Activated CD8-positive, alpha-beta memory T cell treated with anti-CD3 and anti-CD28 coated beads for 48 hours (primary cell): ENCODE measurements around the gene CYB561D2.
A peak's percentile ranks its signal among the peaks of the same experiment; 100 is the strongest.

Experiments
- DNase-seq, 3 experiments: peaks; one replicate each; pipeline ENCODE4 v3.0.0-alpha.2; 2020; ENCODE audit warnings: low read depth in 2 of 3, low spot score in 2 of 3

The CYB561D2 gene

GRCh38 chr3:50365080-50365841 is 14.6 kb downstream of the CYB561D2 start:
- DNase-seq = peak; percentile 75 to 86 (median 78)

GRCh38 chr3:50365842-50366220 is 15.2 kb downstream of the CYB561D2 start:
- no peak for DNase-seq

- no peak for DNase-seq
Observed at GRCh38 chr3:50369012-50369670, 18.5 kb downstream of the CYB561D2 start.

- DNase-seq = no peak
Observed at GRCh38 chr3:50370594-50370993, 19.9 kb downstream of the CYB561D2 start.

- DNase-seq = no peak
Observed at GRCh38 chr3:50371133-50371685, 20.5 kb downstream of the CYB561D2 start.

GRCh38 chr3:50372349-50372748 is 21.7 kb downstream of the CYB561D2 start:
- DNase-seq = no peak

- no peak for DNase-seq
Observed at GRCh38 chr3:50373146-50374051, 22.7 kb downstream of the CYB561D2 start.

- no peak for DNase-seq
Observed at GRCh38 chr3:50374363-50375257, 23.9 kb downstream of the CYB561D2 start.

- DNase-seq = no peak
Observed at GRCh38 chr3:50375258-50375931, 24.7 kb downstream of the CYB561D2 start.

GRCh38 chr3:50378024-50378423 is 27.4 kb downstream of the CYB561D2 start:
- DNase-seq = no peak

GRCh38 chr3:50378757-50379156 is 28.1 kb downstream of the CYB561D2 start:
- DNase-seq = no peak

GRCh38 chr3:50380405-50381085 is 29.9 kb downstream of the CYB561D2 start:
- no peak for DNase-seq

GRCh38 chr3:50381383-50381782 is 30.7 kb downstream of the CYB561D2 start:
- no peak for DNase-seq

- no peak for DNase-seq
Observed at GRCh38 chr3:50382722-50383121, 32.1 kb downstream of the CYB561D2 start.

- DNase-seq = no peak
Observed at GRCh38 chr3:50383750-50384149, 33.1 kb downstream of the CYB561D2 start.

GRCh38 chr3:50385754-50386153 is 35.1 kb downstream of the CYB561D2 start:
- DNase-seq = no peak

GRCh38 chr3:50388016-50388719 is 37.5 kb downstream of the CYB561D2 start:
- DNase-seq = no peak

GRCh38 chr3:50388720-50389413 is 38.2 kb downstream of the CYB561D2 start:
- no peak for DNase-seq
